HEK293 (cell line): ENCODE results near the gene PRRC2C.
A peak's percentile ranks its signal among the peaks of the same experiment; 100 is the strongest.

Experiments used
- CTCF ChIA-PET: fragments of 350-600 bp; formaldehyde crosslinking; extraction: SDS; loops from one replicate; lab custom pipeline; 2021; ENCODE audit warnings: antibody characterized with exemption; lab: Yijun Ruan, JAX
- POLR2A ChIA-PET: fragments of 300-600 bp; formaldehyde crosslinking; extraction: SDS; loops from one replicate; lab custom pipeline; 2020; ENCODE audit warnings: antibody characterized with exemption, inconsistent platforms; lab: Yijun Ruan, JAX
- H3K27ac ChIP-seq: fragments of 200-500 bp; sonication (Bioruptor generic); 2 replicates; pipeline ENCODE4 v1.5.1; 2014; ENCODE audit warnings: low read depth, low read length, control low read depth, inconsistent platforms; ENCODE audit errors: extremely low read depth
- H3K36me3 ChIP-seq, 2 experiments: fragments of 200-500 bp in 1 of 2; sonication (Bioruptor generic) in 1 of 2; 1 replicate in 1 of 2; 2 replicates in 1 of 2; pipeline ENCODE4 v1.5.1; 2014 to 2017; ENCODE audit warnings: inconsistent platforms in 2 of 2, low read length in 2 of 2; ENCODE audit not compliant: control insufficient read depth in 2 of 2, insufficient read depth in 1 of 2
- H3K4me1 ChIP-seq: fragments of 200-500 bp; sonication (Bioruptor generic); 2 replicates; pipeline ENCODE4 v1.5.1; 2014; ENCODE audit warnings: mild to moderate bottlenecking, low read length, inconsistent platforms; ENCODE audit not compliant: control insufficient read depth, insufficient read depth
- H3K4me3 ChIP-seq: 2 replicates; pipeline ENCODE4 v1.5.1; 2011; ENCODE audit warnings: low read depth, mild to moderate bottlenecking, control low read depth, low read length, moderate library complexity
- H3K9me3 ChIP-seq: fragments of 200-500 bp; sonication (Bioruptor generic); 2 replicates; pipeline ENCODE4 v1.5.1; 2014; ENCODE audit warnings: low read depth, low read length, inconsistent platforms; ENCODE audit not compliant: control insufficient read depth, insufficient read depth
- EGR2 ChIP-seq: fragments of 450-650 bp; formaldehyde crosslinking; IDR thresholded peaks from 2 replicates; pipeline ENCODE4 v1.5.1; 2016; ENCODE audit warnings: low read depth, missing biosample characterization, missing genetic modification characterization
- HOXC10 ChIP-seq: sonication (generic); formaldehyde crosslinking; IDR thresholded peaks from 2 replicates; pipeline ENCODE4 v1.8.1; 2023; ENCODE audit warnings: mild to moderate bottlenecking, missing genetic modification reagents
- SALL2 ChIP-seq: fragments of 450-650 bp; formaldehyde crosslinking; IDR thresholded peaks from 2 replicates; pipeline ENCODE4 v1.5.0; 2017; ENCODE audit warnings: missing biosample characterization, mild to moderate bottlenecking, missing genetic modification characterization, borderline replicate concordance
- SP3 ChIP-seq: fragments of 450-650 bp; formaldehyde crosslinking; IDR thresholded peaks from 2 replicates; pipeline ENCODE4 v1.5.1; 2016; ENCODE audit warnings: missing biosample characterization, missing genetic modification characterization
- ZBTB1 ChIP-seq: fragments of 450-650 bp; formaldehyde crosslinking; IDR thresholded peaks from 2 replicates; pipeline ENCODE4 v1.5.1; 2016; ENCODE audit warnings: missing biosample characterization, missing genetic modification characterization
- ZBTB8A ChIP-seq: fragments of 450-650 bp; formaldehyde crosslinking; IDR thresholded peaks from 2 replicates; pipeline ENCODE4 v1.5.1; 2016; ENCODE audit warnings: missing biosample characterization, missing genetic modification characterization
- ZFP3 ChIP-seq: fragments of 450-650 bp; formaldehyde crosslinking; IDR thresholded peaks from 2 replicates; pipeline ENCODE4 v1.5.1; 2016; ENCODE audit warnings: low read depth, missing biosample characterization, missing genetic modification characterization
- ZFP37 ChIP-seq: fragments of 450-650 bp; formaldehyde crosslinking; IDR thresholded peaks from 2 replicates; pipeline ENCODE4 v1.5.1; 2016; ENCODE audit warnings: missing biosample characterization, missing genetic modification characterization
- ZNF140 ChIP-seq: fragments of 450-650 bp; formaldehyde crosslinking; IDR thresholded peaks from 2 replicates; pipeline ENCODE4 v1.5.1; 2016; ENCODE audit warnings: missing biosample characterization, missing genetic modification characterization
- ZNF16 ChIP-seq: fragments of 450-650 bp; formaldehyde crosslinking; IDR thresholded peaks from 2 replicates; pipeline ENCODE4 v1.5.1; 2016; ENCODE audit warnings: low read depth, missing biosample characterization, missing genetic modification characterization
- ZNF292 ChIP-seq: fragments of 450-650 bp; formaldehyde crosslinking; IDR thresholded peaks from 2 replicates; pipeline ENCODE4 v1.5.1; 2016; ENCODE audit warnings: low read depth, missing biosample characterization, missing genetic modification characterization, borderline replicate concordance
- ZNF350 ChIP-seq: fragments of 450-650 bp; formaldehyde crosslinking; IDR thresholded peaks from 2 replicates; pipeline ENCODE4 v1.5.0; 2017; ENCODE audit warnings: missing biosample characterization, mild to moderate bottlenecking, missing genetic modification characterization
- ZNF37A ChIP-seq: fragments of 450-650 bp; IDR thresholded peaks from 2 replicates; pipeline ENCODE4 v1.5.1; 2018; ENCODE audit warnings: missing biosample characterization, missing genetic modification characterization
- ZNF433 ChIP-seq: fragments of 450-650 bp; formaldehyde crosslinking; IDR thresholded peaks from 2 replicates; pipeline ENCODE4 v1.5.1; 2016; ENCODE audit warnings: missing biosample characterization, missing genetic modification characterization, low read depth
- ZNF514 ChIP-seq: fragments of 450-650 bp; formaldehyde crosslinking; IDR thresholded peaks from 2 replicates; pipeline ENCODE4 v1.5.1; 2016; ENCODE audit warnings: missing biosample characterization, missing genetic modification characterization
- ZNF530 ChIP-seq: fragments of 450-650 bp; formaldehyde crosslinking; IDR thresholded peaks from 2 replicates; pipeline ENCODE4 v1.5.1; 2016; ENCODE audit warnings: low read depth, missing biosample characterization, missing genetic modification characterization
- ZNF544 ChIP-seq: fragments of 450-650 bp; formaldehyde crosslinking; IDR thresholded peaks from 2 replicates; pipeline ENCODE4 v1.5.0; 2017; ENCODE audit warnings: missing biosample characterization, missing genetic modification characterization
- ZNF555 ChIP-seq: fragments of 450-650 bp; formaldehyde crosslinking; conservative IDR thresholded peaks from 2 replicates; pipeline ENCODE4 v1.5.1; 2017; ENCODE audit warnings: missing biosample characterization, mild to moderate bottlenecking, missing genetic modification characterization, inconsistent platforms
- ZNF560 ChIP-seq: fragments of 450-650 bp; formaldehyde crosslinking; IDR thresholded peaks from 2 replicates; pipeline ENCODE4 v1.5.1; 2017; ENCODE audit warnings: missing biosample characterization, missing genetic modification characterization, borderline replicate concordance
- ZNF600 ChIP-seq: fragments of 450-650 bp; formaldehyde crosslinking; IDR thresholded peaks from 2 replicates; pipeline ENCODE4 v1.5.1; 2016; ENCODE audit warnings: missing biosample characterization, missing genetic modification characterization
- ZNF830 ChIP-seq: fragments of 450-650 bp; IDR thresholded peaks from 2 replicates; pipeline ENCODE4 v1.5.0; 2018; ENCODE audit warnings: missing biosample characterization, missing genetic modification characterization, low read depth, mild to moderate bottlenecking, moderate library complexity
- TF ChIP-seq, protein P1 (sequence below): fragments of 450-650 bp; formaldehyde crosslinking; IDR thresholded peaks from 2 replicates; pipeline ENCODE4 v1.5.1; 2016; ENCODE audit warnings: missing biosample characterization, missing genetic modification characterization
- TF ChIP-seq, protein P2 (sequence below): fragments of 450-650 bp; formaldehyde crosslinking; IDR thresholded peaks from 2 replicates; pipeline ENCODE4 v1.5.1; 2016; ENCODE audit warnings: missing biosample characterization, missing genetic modification characterization
- TF ChIP-seq, protein P3 (sequence below): fragments of 450-650 bp; formaldehyde crosslinking; IDR thresholded peaks from 2 replicates; pipeline ENCODE4 v1.5.1; 2016; ENCODE audit warnings: missing biosample characterization, missing genetic modification characterization
- TF ChIP-seq, protein P4 (sequence below): fragments of 450-650 bp; formaldehyde crosslinking; IDR thresholded peaks from 2 replicates; pipeline ENCODE4 v1.5.1; 2016; ENCODE audit warnings: missing biosample characterization, missing genetic modification characterization, low read depth
- TF ChIP-seq, protein P5 (sequence below): fragments of 450-650 bp; formaldehyde crosslinking; IDR thresholded peaks from 2 replicates; pipeline ENCODE4 v1.5.1; 2016; ENCODE audit warnings: missing biosample characterization, missing genetic modification characterization, borderline replicate concordance

The PRRC2C gene

GRCh38 chr1:171532520-171532919, 47.2 kb downstream of the PRRC2C start (continued):
- no peak for TF ChIP-seq ZNF560 (tag by site-specific recombination)
- no peak for TF ChIP-seq ZNF37A (tag by site-specific recombination)
- TF ChIP-seq ZFP3 (tag by site-specific recombination), result no peak
- no peak for TF ChIP-seq ZNF350 (tag by site-specific recombination)

GRCh38 chr1:171545523-171545922, 60.2 kb downstream of the PRRC2C start:
- Histone ChIP-seq H3K4me3 (no peak overlapping the region), H3K9me3 (no peaks in the 10 kb centered on the region), H3K27ac (no peak overlapping the region), H3K36me3 (peaks cover 70 to 96% of the 10 kb centered on the region in 2 experiments), H3K4me1 (no peaks in the 10 kb centered on the region)
- POLR2A ChIA-PET, result no interaction called here
- CTCF ChIA-PET, result interaction anchor here (0.6 kb wide), 1 partner anchor 21 kb away, joined by 4 read pairs; no protein-coding TSS in a partner anchor
- TF ChIP-seq HOXC10 (CRISPR knock-in tag), result no peak
- no peak for TF ChIP-seq SALL2
- no peak for TF ChIP-seq ZNF544 (tag by site-specific recombination)
- TF ChIP-seq ZNF433 (tag by site-specific recombination), result peak; percentile 77
- peak; percentile 92; the same call in 1 of the 2 replicates for TF ChIP-seq ZNF292 (tag by site-specific recombination)
- TF ChIP-seq, protein P1, sequence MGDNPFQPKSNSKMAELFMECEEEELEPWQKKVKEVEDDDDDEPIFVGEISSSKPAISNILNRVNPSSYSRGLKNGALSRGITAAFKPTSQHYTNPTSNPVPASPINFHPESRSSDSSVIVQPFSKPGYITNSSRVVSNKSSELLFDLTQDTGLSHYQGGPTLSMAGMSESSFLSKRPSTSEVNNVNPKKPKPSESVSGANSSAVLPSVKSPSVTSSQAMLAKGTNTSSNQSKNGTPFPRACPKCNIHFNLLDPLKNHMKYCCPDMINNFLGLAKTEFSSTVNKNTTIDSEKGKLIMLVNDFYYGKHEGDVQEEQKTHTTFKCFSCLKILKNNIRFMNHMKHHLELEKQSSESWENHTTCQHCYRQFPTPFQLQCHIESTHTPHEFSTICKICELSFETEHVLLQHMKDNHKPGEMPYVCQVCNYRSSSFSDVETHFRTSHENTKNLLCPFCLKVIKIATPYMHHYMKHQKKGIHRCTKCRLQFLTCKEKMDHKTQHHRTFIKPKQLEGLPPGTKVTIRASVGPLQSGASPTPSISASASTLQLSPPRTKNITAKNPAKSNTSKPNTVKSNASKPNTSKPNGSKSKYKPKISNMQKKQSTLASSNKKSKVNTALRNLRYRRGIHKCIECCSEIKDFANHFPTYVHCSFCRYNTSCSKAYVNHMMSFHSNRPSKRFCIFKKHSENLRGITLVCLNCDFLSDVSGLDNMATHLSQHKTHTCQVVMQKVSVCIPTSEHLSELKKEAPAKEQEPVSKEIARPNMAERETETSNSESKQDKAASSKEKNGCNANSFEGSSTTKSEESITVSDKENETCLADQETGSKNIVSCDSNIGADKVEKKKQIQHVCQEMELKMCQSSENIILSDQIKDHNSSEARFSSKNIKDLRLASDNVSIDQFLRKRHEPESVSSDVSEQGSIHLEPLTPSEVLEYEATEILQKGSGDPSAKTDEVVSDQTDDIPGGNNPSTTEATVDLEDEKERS (tag by site-specific recombination), result no peak
- TF ChIP-seq SP3 (tag by site-specific recombination), result no peak
- TF ChIP-seq ZNF530 (tag by site-specific recombination), result 0 out of 2 replicates have a peak, but pooled peaks have one; percentile 59
- TF ChIP-seq ZNF830 (tag by site-specific recombination), result no peak
- TF ChIP-seq, protein P2, sequence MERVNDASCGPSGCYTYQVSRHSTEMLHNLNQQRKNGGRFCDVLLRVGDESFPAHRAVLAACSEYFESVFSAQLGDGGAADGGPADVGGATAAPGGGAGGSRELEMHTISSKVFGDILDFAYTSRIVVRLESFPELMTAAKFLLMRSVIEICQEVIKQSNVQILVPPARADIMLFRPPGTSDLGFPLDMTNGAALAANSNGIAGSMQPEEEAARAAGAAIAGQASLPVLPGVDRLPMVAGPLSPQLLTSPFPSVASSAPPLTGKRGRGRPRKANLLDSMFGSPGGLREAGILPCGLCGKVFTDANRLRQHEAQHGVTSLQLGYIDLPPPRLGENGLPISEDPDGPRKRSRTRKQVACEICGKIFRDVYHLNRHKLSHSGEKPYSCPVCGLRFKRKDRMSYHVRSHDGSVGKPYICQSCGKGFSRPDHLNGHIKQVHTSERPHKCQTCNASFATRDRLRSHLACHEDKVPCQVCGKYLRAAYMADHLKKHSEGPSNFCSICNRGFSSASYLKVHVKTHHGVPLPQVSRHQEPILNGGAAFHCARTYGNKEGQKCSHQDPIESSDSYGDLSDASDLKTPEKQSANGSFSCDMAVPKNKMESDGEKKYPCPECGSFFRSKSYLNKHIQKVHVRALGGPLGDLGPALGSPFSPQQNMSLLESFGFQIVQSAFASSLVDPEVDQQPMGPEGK, result no peak
- TF ChIP-seq ZNF140 (tag by site-specific recombination), result peak; percentile 90
- 0 out of 2 replicates have a peak, but pooled peaks have one; percentile 52 for TF ChIP-seq ZNF514 (tag by site-specific recombination)
- TF ChIP-seq, protein P3, sequence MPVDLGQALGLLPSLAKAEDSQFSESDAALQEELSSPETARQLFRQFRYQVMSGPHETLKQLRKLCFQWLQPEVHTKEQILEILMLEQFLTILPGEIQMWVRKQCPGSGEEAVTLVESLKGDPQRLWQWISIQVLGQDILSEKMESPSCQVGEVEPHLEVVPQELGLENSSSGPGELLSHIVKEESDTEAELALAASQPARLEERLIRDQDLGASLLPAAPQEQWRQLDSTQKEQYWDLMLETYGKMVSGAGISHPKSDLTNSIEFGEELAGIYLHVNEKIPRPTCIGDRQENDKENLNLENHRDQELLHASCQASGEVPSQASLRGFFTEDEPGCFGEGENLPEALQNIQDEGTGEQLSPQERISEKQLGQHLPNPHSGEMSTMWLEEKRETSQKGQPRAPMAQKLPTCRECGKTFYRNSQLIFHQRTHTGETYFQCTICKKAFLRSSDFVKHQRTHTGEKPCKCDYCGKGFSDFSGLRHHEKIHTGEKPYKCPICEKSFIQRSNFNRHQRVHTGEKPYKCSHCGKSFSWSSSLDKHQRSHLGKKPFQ, result no peak
- no peak for TF ChIP-seq ZNF16 (tag by site-specific recombination)
- TF ChIP-seq EGR2, result no peak
- TF ChIP-seq ZBTB1, result 0 out of 2 replicates have a peak, but pooled peaks have one; percentile 69
- TF ChIP-seq ZFP37 (tag by site-specific recombination), result 0 out of 2 replicates have a peak, but pooled peaks have one; percentile 39
- TF ChIP-seq, protein P4, sequence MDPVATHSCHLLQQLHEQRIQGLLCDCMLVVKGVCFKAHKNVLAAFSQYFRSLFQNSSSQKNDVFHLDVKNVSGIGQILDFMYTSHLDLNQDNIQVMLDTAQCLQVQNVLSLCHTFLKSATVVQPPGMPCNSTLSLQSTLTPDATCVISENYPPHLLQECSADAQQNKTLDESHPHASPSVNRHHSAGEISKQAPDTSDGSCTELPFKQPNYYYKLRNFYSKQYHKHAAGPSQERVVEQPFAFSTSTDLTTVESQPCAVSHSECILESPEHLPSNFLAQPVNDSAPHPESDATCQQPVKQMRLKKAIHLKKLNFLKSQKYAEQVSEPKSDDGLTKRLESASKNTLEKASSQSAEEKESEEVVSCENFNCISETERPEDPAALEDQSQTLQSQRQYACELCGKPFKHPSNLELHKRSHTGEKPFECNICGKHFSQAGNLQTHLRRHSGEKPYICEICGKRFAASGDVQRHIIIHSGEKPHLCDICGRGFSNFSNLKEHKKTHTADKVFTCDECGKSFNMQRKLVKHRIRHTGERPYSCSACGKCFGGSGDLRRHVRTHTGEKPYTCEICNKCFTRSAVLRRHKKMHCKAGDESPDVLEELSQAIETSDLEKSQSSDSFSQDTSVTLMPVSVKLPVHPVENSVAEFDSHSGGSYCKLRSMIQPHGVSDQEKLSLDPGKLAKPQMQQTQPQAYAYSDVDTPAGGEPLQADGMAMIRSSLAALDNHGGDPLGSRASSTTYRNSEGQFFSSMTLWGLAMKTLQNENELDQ (tag by site-specific recombination), result no peak
- TF ChIP-seq ZBTB8A (tag by site-specific recombination), result peak; percentile 78
- TF ChIP-seq ZNF555 (tag by site-specific recombination), result peak; percentile 92
- TF ChIP-seq, protein P5, sequence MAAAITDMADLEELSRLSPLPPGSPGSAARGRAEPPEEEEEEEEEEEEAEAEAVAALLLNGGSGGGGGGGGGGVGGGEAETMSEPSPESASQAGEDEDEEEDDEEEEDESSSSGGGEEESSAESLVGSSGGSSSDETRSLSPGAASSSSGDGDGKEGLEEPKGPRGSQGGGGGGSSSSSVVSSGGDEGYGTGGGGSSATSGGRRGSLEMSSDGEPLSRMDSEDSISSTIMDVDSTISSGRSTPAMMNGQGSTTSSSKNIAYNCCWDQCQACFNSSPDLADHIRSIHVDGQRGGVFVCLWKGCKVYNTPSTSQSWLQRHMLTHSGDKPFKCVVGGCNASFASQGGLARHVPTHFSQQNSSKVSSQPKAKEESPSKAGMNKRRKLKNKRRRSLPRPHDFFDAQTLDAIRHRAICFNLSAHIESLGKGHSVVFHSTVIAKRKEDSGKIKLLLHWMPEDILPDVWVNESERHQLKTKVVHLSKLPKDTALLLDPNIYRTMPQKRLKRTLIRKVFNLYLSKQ (tag by site-specific recombination), result peak; percentile 92; the same call in 1 of the 2 replicates
- TF ChIP-seq ZNF600 (tag by site-specific recombination), result no peak
